ENCODE results near the gene CHKA.

CHKA gene

DNA sequence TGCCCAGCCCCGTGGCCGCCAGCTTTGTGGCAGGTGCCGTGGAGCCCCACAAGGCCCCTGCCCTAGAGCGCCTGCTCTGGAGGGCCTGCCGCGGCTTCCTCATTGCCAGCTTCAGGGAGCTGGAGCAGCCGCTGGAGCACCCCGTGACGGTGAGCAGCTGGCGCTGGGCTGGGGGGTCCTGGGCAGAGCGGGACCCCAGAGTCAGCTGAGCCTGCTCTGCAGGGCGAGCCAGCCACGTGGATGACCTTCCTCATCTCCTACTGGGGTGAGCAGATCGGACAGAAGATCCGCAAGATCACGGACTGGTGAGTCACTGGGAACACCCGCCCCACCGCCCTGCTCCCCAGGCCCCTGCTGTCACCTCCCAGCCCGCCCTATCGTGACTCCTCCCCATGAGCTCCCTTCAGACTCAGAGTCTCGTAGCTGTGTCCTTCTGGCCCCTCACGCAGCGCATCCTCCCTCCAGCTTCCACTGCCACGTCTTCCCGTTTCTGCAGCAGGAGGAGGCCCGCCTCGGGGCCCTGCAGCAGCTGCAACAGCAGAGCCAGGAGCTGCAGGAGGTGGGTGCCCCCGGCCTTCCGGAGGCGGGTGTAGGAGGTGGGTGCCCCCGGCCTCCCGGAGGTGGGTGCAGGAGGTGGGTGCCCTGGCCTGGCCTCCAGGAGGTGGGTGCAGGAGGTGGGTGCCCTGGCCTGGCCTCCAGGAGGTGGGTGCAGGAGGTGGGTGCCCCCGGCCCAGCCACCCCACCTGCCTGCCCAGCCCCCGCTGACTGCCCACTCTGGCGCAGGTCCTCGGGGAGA lies 77.6 kb downstream of the CHKA start:
- no peak for DNase-seq

DNA sequence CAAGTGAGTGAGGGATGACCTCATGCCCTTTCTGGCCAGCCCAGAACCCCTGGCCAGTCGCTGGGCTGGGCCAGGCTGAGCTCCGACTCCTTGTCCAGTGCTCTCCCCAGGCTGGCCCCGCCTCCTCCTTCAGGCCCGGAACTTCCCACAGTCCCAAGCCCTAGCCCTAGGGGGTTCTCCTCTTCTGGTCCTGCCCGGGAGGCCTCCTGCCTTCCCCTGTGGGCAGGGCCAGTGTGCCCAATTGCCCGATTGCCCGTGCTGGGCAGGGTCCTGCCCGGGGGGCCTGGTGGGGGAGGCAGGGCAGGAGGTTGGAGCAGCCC lies 78.2 kb downstream of the CHKA start:
- DNase-seq = no peak

DNA sequence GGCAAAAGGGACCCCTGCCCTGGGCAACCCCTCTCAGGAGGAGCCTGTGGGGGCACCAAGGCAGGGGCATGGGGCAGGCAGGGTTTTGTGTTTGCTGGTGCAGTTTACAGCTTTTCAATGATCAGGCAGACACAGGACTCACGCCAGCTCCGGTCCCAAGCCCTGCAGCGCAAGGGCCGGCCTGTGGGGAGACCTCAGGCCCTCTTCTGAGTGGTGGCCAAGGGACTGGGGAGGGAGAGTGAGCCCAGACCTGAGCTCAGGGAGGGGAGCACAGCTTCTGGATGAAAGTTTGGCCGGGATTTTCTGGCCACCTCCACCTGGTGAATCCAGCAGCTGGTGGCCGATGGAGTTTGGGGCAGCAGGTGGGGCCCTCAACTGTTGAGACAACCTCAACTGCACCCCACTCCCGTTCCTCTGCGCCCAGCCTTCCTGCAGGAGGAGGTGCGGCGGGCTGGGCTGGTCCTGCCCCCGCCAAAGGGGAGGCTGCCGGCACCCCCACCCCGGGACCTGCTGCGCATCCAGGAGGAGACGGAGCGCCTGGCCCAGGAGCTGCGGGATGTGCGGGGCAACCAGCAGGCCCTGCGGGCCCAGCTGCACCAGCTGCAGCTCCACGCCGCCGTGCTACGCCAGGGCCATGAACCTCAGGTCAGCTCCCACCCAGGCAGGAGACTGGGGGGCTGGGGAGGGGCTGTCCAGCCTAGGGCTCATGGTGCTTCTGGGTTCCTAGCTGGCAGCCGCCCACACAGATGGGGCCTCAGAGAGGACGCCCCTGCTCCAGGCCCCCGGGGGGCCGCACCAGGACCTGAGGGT lies 78.8 kb downstream of the CHKA start:
- DNase-seq = no peak

DNA sequence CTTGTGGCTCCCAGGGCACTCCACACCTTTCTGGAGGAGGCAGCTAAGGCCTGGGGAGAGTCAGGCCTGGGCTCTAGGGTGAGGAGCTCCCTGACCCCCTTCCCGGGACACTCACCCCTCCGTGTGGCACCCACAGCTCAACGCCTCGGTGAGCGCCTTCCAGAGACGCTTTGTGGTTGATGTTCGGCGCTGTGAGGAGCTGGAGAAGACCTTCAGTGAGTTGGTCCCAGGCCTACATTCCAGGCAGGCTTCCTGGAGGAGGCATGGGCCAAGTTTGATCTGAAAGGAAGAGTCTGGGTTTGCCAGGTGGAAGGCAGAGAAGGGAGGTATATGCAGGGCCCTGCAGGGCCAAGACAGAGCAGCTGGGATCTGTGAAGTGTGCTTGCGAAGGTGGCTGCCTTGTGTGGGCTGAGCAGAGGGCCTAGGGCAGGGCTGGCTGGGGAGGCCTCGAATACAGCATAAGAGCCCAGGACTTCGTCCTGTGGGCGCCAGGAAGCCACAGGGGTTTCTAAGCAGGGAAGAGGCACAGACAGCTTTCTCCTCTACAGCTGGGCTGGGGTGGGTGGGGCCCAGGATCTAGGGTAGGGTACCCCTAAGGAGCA lies 79.5 kb downstream of the CHKA start:
- no peak for DNase-seq

DNA sequence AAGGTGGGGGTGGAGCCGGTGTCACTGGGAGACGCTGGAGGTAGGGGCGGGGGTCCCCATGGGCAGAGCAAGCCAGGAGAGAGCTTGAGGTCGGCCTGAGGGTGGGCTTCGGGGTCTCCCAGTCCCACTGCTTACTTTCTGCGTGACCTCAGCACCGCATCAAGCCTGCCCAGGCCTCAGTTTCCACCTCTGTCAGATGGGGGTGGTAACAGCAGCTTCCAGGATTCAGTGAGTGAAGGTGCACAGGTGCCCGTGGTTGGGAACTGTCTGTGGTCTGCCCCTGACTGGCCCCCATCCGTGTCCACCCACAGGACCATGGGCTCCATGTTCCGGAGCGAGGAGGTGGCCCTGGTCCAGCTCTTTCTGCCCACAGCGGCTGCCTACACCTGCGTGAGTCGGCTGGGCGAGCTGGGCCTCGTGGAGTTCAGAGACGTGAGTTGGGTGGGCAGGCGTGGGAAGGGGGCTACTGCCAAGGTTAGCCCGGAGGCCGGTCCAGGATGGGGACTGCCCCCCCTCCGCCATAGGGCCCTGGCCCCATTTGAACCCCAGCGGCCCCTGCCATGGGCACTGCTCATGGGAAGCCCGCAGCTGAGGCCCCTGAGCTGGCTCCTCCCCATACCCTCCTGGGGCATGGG lies 80.1 kb downstream of the CHKA start:
- no peak for DNase-seq

DNA sequence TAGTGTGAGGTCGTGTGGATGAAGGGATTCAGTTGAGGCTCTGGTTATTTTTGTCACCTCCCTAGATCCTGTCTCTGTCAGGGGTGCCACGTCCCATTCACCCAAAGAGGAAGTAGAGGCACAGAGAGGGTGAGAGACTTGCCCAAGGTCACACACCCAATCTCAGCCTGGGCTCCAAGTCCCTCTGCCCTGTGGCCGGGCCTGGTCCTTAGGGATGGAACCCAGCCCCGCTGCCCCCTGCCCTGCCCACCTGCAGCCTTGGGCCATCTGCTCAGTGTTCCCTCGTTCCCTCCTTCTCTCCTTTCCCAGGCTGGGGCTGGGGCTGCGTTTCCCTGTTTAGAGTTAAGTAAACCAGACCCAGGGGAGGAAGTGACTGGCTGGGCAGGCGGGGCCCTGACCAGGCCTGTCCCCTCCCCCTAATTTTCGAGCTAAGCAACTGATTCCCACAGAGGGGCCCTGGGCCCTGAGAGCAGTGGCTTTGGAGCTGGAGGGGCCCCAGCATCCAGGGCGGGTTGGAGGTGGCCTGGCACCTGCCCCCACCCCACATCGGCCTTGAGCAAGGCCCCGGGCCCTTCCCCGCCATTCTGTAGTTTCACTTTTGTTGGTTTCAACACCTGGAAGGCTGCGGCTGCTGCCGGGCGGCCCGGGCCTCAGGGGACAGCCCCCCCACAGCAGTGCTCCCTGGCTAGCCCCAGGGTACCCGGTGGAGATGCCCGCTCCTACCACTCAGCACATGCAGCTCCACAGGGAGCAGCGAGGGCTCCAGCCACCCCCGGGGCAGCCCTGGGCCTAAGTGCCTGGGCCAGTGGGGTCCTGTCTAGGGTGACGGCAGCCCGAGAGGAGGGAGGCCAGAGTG lies 80.9 kb downstream of the CHKA start:
- DNase-seq = peak; percentile 55

DNA sequence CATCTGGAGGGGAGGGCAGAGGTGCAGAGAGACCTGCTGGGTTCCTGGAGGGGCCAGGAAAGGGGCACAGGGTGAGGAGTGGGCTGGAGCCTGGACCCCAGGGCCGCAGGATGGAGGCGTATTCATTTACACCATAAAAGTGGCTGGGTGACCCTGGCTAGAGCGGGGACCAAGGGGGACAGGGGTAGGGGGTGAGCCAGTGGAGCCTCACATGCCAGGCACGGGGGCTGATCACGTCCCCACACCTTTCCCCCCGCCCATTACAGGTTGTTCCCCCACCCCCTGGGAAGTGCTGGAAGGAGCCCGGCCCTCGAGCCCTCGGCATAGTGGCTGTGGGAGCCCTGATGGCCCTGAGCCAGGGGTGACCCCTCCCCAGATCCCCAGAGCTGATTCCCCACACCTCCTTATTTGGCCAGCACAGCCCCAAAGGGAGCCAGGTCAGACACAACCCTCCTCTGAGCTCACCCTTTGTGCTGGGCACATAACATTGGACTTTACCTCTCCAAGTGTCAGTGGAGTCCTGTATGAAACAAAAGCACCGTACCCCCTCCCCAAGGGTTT lies 81.6 kb downstream of the CHKA start:
- DNase-seq = no peak

DNA sequence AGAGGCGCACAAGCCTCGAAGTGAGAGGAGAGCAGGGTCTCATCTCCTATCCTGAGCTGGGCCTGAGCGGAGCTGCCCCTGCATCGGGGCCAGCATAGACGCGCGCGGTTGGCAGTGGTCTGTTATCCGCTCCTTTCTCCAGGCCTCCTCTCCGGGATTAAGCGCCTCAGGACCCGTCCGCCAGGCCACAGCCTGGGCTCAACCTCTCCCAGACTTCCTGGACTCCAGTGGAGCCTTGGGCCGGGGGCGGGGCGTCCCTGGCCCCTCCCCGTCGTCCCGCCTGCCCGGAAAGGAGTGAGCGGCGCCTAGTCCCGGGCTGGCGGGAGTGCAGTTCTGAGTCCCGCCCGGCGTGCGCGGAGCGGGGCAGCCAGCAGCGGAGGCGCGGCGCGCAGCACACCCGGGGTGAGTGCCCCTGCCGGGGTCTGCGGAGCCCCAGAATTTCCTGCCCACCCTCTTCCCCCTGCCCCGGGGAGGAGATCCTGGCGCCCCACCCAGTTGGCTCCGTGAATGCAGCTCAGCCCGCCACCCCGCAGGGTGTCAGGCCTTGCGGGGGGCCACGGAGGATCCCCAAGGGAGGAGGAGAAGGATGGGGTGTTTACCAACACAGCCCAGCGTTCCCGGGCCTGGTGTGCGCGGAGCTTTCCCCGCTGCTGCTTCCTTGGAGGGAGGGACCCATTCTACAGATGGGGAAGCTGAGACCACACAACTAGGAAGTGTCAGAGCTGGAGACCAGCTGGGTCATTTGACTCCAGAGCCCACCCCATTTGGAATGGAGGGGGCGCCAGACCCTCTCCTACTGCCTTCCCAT lies 82.3 kb downstream of the CHKA start, which contains the start of gene TCIRG1:
Gene TCIRG1, plus strand, starts transcription at position 308 of the 808 bp plus-strand sequence. CDS start 2,247 bp downstream, outside the sequence.
- peak; percentile 64 for DNase-seq

DNA sequence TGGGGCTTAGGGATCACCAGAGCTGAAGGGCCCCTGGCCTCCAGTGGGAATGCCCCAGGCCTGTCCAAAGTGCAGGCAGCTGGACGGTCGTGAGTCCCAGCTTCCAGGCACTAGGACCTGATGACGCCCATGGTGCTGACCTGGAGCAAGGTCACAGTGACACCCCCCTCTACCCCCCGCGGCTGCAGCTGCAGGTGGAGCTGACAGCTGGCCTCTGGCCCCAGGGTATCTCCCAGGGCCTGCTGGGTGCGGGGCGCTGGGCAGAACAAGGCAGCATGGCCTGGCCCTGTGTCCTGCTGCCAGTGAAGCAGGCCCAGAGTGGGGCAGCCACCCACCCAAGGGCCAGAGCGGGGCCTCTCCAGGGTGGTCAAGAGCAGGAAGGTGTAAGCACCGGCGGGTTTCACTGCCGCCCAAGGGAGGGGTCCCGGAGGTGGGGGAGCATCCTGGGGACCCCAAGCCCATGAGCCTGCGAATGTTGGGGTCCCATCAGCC lies 82.9 kb downstream of the CHKA start:
- DNase-seq = no peak

DNA sequence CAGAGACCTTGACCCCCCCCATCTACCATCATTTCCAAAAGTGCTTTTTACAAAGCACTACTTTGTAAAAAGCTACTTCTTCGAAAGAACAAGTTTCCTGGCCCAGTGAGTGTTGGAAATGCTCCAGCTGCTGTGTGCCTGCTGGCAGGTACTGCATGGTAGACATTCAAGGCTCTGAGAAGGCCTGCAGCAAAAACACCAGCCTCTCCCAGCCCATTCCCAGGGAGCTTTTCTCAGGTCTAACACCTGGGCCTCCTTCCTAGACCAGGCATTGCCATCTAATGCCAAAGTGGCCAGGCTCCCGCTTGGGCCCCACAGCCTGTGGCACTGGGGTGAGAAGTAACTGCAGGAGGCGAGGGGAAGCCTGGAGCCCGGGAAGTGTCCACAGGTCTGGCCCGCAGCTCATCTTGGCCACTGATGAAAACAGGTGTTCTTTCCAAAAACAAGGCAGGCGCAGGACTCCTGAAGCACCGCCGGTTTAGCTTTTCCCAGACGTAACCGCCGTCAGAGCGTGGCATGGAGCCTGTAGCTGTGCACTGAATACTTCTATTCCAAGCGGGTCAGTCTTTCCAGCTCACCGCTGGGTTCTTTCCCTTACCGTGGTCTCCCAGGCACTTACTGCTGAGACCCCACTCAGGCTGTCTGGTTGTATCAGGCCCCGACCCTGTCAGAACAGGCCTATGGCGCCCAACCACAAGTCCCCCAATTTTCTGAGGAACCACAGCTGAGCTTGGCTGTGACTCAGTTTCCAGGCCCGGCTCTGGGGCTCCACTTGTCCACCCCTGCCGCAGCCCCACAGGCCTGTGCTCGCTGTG lies 83.6 kb downstream of the CHKA start:
- no peak for DNase-seq

DNA sequence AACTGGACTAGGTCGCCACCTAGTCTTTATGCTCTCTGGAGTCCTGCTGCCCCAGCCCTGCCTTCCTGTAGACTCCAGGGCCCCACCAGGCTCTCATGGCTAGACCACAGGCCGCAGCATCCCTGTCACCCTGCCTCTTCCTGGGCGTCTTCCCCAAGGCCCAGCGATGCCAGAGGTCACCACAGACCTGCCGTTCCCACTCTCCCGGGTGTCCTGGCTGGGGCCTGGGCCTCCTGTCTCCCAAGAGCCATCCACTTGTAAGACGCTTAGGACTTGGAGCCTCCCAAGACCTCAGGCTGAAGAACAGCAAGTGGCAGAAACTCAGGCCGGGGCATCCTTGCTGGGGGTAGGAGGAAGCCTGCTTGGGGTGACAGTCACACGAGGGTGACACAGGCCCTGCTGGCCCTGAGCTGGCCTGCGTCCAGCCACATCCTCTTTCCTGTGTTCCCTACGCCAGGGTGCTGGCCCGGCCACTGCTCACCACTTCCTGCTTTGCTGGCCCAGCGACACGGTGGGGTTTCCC lies 84.4 kb downstream of the CHKA start:
- no peak for DNase-seq

DNA sequence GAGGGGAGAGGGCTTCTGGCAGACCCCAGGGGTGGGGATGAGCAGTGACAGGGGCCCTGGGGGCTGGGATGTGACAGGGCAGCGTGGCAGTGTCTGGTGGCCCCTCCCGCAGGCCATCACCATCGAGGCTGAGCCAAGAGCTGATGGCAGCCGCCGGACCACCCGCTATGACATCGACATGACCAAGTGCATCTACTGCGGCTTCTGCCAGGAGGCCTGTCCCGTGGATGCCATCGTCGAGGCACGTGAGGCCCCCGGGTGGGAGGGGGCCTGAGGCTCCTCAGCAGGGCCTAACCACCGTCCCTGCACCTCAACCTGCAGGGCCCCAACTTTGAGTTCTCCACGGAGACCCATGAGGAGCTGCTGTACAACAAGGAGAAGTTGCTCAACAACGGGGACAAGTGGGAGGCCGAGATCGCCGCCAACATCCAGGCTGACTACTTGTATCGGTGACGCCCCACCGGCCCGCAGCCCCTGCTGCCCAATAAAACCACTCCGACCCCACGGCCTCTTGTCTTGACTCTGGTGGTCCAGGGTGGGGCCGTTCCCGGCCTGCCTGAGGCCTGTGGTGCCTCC lies 85.0 kb downstream of the CHKA start:
- no peak for DNase-seq

DNA sequence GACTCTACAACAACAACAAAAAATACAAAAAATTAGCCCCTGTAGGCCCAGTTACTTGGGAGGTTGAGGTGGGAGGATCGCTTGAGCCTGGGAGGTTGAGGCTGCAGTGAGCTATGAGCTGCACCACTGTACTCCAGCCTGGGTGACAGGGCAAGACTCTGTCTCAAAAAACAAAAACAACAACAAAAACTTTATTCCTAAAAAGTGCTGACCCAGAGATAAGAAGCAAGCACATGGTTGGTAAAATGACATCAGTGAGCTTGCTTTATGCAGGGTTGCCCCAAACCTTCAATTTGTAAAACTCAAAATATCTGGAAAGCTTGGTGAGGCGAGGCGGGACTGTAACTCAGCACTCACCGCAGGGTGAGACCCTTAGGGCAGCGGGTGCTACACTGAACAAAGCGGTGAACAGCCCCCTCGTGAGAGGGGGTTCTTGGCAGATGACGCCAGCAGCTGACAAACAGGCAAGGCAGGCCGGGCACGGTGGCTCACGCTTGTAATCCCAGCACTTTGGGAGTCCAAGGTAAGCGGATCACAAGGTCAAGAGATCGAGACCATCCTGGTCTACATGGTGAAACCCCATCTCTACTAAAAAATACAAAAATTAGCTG lies 85.8 kb downstream of the CHKA start:
- no peak for DNase-seq

DNA sequence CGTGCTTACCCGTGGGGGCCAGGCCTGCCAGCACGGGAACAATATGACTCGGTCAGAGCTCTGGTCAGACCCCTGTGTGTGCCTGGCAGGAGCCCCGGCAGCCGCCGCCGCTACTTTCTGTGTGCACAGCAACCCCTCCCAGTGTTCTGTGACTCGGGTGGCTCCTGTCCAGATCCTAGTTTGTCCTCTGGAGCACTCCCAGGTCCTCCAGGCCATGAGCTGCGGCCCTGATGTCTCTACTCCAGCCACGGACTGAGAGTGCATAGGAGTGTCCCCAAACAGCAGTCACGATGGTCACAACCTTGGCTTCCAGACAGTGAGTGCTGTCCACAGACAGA lies 87.5 kb downstream of the CHKA start:
- no peak for DNase-seq

DNA sequence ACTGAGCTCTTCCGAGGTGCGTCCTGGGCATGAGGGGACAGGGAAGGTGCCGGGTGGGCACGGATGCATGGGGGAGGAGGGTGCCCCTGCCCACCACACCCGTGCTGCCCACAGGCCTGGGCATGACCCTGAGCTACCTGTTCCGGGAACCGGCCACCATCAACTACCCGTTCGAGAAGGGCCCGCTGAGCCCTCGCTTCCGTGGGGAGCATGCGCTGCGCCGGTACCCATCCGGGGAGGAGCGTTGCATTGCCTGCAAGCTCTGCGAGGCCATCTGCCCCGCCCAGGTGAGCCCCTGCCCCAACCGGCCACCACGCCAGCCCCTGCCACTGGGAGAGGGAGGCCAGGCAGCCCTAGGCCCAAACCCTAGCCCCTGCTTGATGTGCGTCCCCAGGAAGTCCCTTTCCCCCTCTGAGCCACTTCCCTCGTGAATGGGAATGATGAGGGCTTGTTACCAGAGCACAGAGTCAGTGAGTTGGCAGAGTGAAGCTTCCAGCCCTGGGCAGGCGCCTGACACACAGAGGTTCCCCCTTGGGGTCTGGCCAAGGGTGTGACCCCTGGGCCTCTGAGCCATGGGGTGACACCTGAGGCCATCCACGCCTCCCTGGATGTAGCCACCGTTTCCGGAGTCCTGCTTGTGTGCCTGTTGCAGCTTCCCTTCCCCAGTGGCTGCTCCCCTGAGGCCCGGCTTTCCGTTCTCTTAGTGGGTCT lies 88.0 kb downstream of the CHKA start:
- DNase-seq = no peak

DNA sequence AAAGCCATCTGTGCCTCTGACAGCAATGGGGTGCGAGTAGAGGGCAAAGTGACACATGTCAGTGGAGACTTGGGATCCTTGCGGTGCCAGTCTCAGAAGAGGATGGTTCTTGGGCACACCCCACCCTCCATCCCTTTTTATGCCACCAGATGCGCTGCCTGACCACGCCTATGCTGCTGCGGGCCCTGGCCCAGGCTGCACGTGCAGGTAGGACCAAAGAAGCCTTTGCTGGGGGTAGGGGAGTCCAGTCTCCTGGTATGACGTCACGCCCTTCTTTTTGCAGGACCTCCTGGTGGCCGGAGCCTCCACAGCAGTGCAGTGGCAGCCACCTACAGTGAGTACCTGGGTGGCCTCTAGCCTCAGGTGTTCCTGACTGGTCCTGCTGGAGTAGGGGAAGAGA lies 89.2 kb downstream of the CHKA start:
- DNase-seq = no peak

DNA sequence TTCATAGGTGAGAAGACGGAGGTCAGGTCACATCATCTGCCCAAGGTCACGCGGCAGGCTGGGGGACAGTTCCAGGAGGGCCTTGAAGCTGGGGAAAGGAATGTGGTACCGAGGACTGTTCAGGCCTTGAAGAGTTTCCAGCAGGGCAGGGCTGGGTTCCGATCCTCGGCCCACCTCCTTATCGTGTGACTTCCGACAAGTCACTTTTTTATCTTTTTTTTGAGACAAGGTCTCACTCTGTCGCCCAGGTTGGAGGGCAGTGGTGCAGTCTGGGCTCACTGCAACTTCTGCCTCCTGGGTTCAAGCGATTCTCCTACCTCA lies 90.1 kb downstream of the CHKA start:
- DNase-seq = no peak

DNA sequence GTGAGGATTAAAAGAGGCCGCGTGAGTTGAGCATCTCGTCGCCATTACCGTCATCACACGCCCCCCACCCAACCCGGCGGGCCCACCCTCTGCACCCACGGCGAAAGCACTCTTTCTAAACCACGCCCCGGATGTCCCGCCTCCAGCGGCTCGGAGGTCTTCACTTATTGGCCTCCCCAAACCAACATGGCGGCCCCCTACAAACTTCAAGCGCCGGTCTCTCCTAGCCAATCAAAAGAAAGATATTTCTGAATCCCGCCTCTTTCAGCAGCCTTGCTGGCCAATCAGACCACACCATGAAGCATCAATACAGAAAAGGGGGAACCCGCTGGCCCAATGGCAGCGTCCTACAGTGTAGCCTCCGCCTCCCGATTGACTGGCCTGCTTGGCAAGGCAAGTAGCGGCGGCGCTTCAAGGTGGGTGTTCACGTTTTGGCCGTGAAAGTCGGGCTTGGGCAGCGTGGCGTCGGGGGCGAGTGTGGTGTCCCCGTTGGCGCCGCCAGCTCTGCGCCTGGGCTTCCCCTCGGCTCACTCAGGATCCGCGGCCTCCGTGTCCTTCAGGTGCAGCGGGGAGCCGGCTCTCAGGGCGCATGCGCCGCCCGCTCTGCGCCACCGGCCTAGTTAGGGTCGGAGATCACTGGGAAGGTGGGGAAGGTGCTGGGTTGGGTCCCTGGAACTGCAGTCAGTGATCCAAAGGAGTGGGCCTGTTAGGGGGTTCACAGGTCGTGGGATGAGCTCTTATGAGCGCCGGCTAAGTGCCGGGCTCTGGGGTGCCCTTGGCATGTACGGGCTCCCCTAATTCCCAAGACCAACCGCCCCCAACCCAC lies 90.7 kb downstream of the CHKA start, which contains the start of gene NDUFS8:
Gene NDUFS8, plus strand, starts transcription at position 364 of the 826 bp plus-strand sequence. CDS start 1,471 bp downstream, outside the sequence.
- DNase-seq = peak; percentile 99
